ENCODE results near the gene SGCD.

- TF ChIP-seq RXRA (IDR thresholded peaks at IDR 0.05; ENCODE audit: borderline replicate concordance, low read depth) (no peak), EP300 (IDR thresholded peaks at IDR 0.05; ENCODE audit: borderline replicate concordance in 1 of 2, low read depth in 1 of 2, low read length in 1 of 2) (no peak), RCOR1 (IDR thresholded peaks at IDR 0.05; ENCODE audit: low read length) (no peak), EZH2phosphoT487 (IDR thresholded peaks at IDR 0.05; ENCODE audit: borderline replicate concordance, low read depth) (no peak), CTCF (IDR thresholded peaks at IDR 0.05) (no peak), JUND (IDR thresholded peaks at IDR 0.05) (no peak), FOXM1 (IDR thresholded peaks at IDR 0.05; ENCODE audit: low read depth) (no peak), SMC3 (IDR thresholded peaks at IDR 0.05; ENCODE audit: low read depth, low read length) (no peak), POLR2AphosphoS5 (IDR thresholded peaks at IDR 0.05; ENCODE audit: low read depth, low read length) (no peak), PBX3 (IDR thresholded peaks at IDR 0.05) (no peak), CHD2 (IDR thresholded peaks at IDR 0.05; ENCODE audit: low read length, partially characterized antibody) (no peak), TEAD4 (IDR thresholded peaks at IDR 0.05; ENCODE audit: borderline replicate concordance, insufficient read depth) (no peak), RFX5 (IDR thresholded peaks at IDR 0.05; ENCODE audit: low read length) (no peak)
These were observed 154.8 kb downstream of the SGCD start for GRCh38 chr5:156481741-156482140.

All from SK-N-SH (cell line).